Fibroblast of lung (primary cell): Measurements from ENCODE around the gene CDC5L. TPM values are rescaled to one million over a fixed set of nuclear protein-coding genes. Genes with fewer than 3 reads are reported as not detected.
A peak's percentile ranks its signal among the peaks of the same experiment; 100 is the strongest.

Source experiments
- DNase-seq, 2 donors: peaks; one replicate each; pipeline versions ENCODE4 v3.0.0 to v3.0.0-alpha.2; 2010; ENCODE audit warnings: low read depth in 2 of 2
- H2AFZ ChIP-seq: 2 replicates; pipeline ENCODE4 v1.5.1; 2012; ENCODE audit warnings: low read length, control low read depth, inconsistent platforms
- H3K27ac ChIP-seq: 2 replicates; pipeline ENCODE4 v1.5.1; 2011; ENCODE audit warnings: low read length, control low read depth; ENCODE audit not compliant: insufficient read depth
- H3K27me3 ChIP-seq: 2 replicates; pipeline ENCODE4 v1.5.1; 2011; ENCODE audit warnings: mild to moderate bottlenecking, low read length; ENCODE audit not compliant: control insufficient read depth, insufficient read depth
- H3K36me3 ChIP-seq: 2 replicates; pipeline ENCODE4 v1.5.1; 2011; ENCODE audit warnings: low read length; ENCODE audit not compliant: control insufficient read depth, insufficient read depth
- H3K4me1 ChIP-seq: 2 replicates; pipeline ENCODE4 v1.5.1; 2011; ENCODE audit warnings: low read length; ENCODE audit not compliant: control insufficient read depth, insufficient read depth; ENCODE audit errors: extremely low read depth
- H3K4me2 ChIP-seq: 2 replicates; pipeline ENCODE4 v1.5.1; 2011; ENCODE audit warnings: low read length, control low read depth; ENCODE audit not compliant: insufficient read depth; ENCODE audit errors: extremely low read depth
- H3K4me3 ChIP-seq, 4 experiments: fragments of 200-600 bp in 1 of 4; sonication (generic) in 1 of 4; replicated peaks in 1 of 4; 2 replicates each; pipeline ENCODE4 v1.5.1; 2011 to 2016; ENCODE audit warnings: low read length in 4 of 4, low read depth in 3 of 4, mild to moderate bottlenecking in 3 of 4, control low read depth in 2 of 4, inconsistent platforms in 1 of 4, mixed read lengths in 1 of 4; ENCODE audit not compliant: insufficient read depth in 1 of 4; ENCODE audit errors: control extremely low read depth in 1 of 4
- H3K79me2 ChIP-seq: 2 replicates; pipeline ENCODE4 v1.5.1; 2012; ENCODE audit warnings: mild to moderate bottlenecking, low read length, inconsistent platforms; ENCODE audit not compliant: control insufficient read depth, insufficient read depth
- H3K9ac ChIP-seq: 2 replicates; pipeline ENCODE4 v1.5.1; 2011; ENCODE audit warnings: mild to moderate bottlenecking, low read length, control low read depth; ENCODE audit not compliant: insufficient read depth
- H3K9me3 ChIP-seq: 2 replicates; pipeline ENCODE4 v1.5.1; 2012; ENCODE audit warnings: low read depth, low read length; ENCODE audit not compliant: control insufficient read depth, insufficient read depth
- H4K20me1 ChIP-seq: 2 replicates; pipeline ENCODE4 v1.5.1; 2011; ENCODE audit warnings: low read length; ENCODE audit not compliant: control insufficient read depth, insufficient read depth; ENCODE audit errors: extremely low read depth
- CTCF ChIP-seq, 2 donors: IDR thresholded peaks in 1 of 2; conservative IDR thresholded peaks in 1 of 2; 1 replicate in 1 of 2; 2 replicates in 1 of 2; pipeline ENCODE4 v1.5.1; 2011 to 2012; ENCODE audit warnings: low read length in 2 of 2, control low read depth in 1 of 2, inconsistent platforms in 1 of 2, low read depth in 1 of 2, mild to moderate bottlenecking in 1 of 2
- EZH2 ChIP-seq: IDR thresholded peaks from 2 replicates; pipeline ENCODE4 v1.5.1; 2012; ENCODE audit warnings: low read length, control low read depth, mild to moderate bottlenecking; ENCODE audit errors: missing control alignments
- polyA plus RNA-seq, 2 donors: library from polyadenylated mRNA; depleted of rRNA in 1 of 2; stranded (reverse) in 1 of 2; unstranded in 1 of 2; fragments of >200 nt; gene quantifications; 2 replicates each; pipeline ENCODE4 v1.2.1, GENCODE V29; 2011 to 2012; ENCODE audit warnings: missing spikeins in 1 of 2
- total RNA-seq: library from RNA; depleted of rRNA; stranded (reverse); fragments of >200 nt; gene quantifications from 2 replicates; pipeline ENCODE4 v1.2.1, GENCODE V29; 2014

CDC5L gene
- total and polyA plus RNA-seq, 2 donors (not counting 1 experiment from before 2014, with no cell fraction given): 18.7 to 22.5 TPM

- no peak overlapping the region for H3K9ac ChIP-seq
- H3K4me2 ChIP-seq: no peak overlapping the region
- H3K9me3 ChIP-seq: no peaks in the 10 kb centered on the region
- no peak overlapping the region for H3K27ac ChIP-seq
- H4K20me1 ChIP-seq: no peaks in the 10 kb centered on the region
- no peak overlapping the region for H2AFZ ChIP-seq
- no peak for DNase-seq
- H3K36me3 ChIP-seq: peaks cover 2% of the 10 kb centered on the region
- no peaks in the 10 kb centered on the region for H3K27me3 ChIP-seq
- TF ChIP-seq EZH2 (no peak), CTCF (conservative IDR thresholded peaks at IDR 0.05 in 1 of 2, IDR thresholded peaks at IDR 0.05 in 1 of 2; ENCODE audit: low read depth in 1 of 2, low read length in 2 of 2) (no peak)
- H3K4me3 ChIP-seq: no peak overlapping the region
- H3K79me2 ChIP-seq: no peaks in the 10 kb centered on the region
- peaks cover 16% of the 10 kb centered on the region for H3K4me1 ChIP-seq
These were observed 66.7 kb downstream of the CDC5L start for GRCh38 chr6:44454198-44454597.

- no peak overlapping the region for H3K27ac ChIP-seq
These were observed 68.8 kb downstream of the CDC5L start for GRCh38 chr6:44456070-44456965.

More at GRCh38 chr6:44456070-44456965, 68.8 kb downstream of the CDC5L start:
- H3K4me2 ChIP-seq: peak overlapping the region; percentile 48
- TF ChIP-seq EZH2: no peak
- peak; percentile 84 to 87 for TF ChIP-seq CTCF (conservative IDR thresholded peaks at IDR 0.05 in 1 of 2, IDR thresholded peaks at IDR 0.05 in 1 of 2; ENCODE audit: low read depth in 1 of 2, low read length in 2 of 2)
- H4K20me1 ChIP-seq: no peaks in the 10 kb centered on the region
- no peaks in the 10 kb centered on the region for H3K9me3 ChIP-seq
- DNase-seq: peak; percentile 61 to 71
- H3K27me3 ChIP-seq: no peaks in the 10 kb centered on the region
- peak overlapping the region in 1 of 4 experiments; percentile 12 for H3K4me3 ChIP-seq
- no peak overlapping the region for H3K9ac ChIP-seq
- no peaks in the 10 kb centered on the region for H3K79me2 ChIP-seq
- peak overlapping the region; percentile 32 for H2AFZ ChIP-seq
- peaks cover 2% of the 10 kb centered on the region for H3K36me3 ChIP-seq
- peaks cover 16% of the 10 kb centered on the region for H3K4me1 ChIP-seq
